Neuronal stem cell (in vitro differentiated cells): ENCODE data around the gene ACTRT3.

Experiments
- DNase-seq: peaks from one replicate; pipeline ENCODE4 v3.0.0-alpha.2; 2013; ENCODE audit warnings: low spot score
- H2AFZ ChIP-seq: one replicate; pipeline ENCODE4 v1.6.1; 2013; ENCODE audit warnings: mild to moderate bottlenecking, low read length, inconsistent platforms
- H2AK5ac ChIP-seq: 2 replicates; pipeline ENCODE4 v1.6.1; 2013; ENCODE audit warnings: low read depth, mild to moderate bottlenecking, inconsistent platforms, low read length, moderate library complexity, mixed read lengths
- H2BK120ac ChIP-seq: 2 replicates; pipeline ENCODE4 v1.6.1; 2013; ENCODE audit warnings: low read depth, mild to moderate bottlenecking, inconsistent platforms, low read length, moderate library complexity, mixed read lengths
- H2BK12ac ChIP-seq: one replicate; pipeline ENCODE4 v1.6.1; 2013; ENCODE audit warnings: low read length, inconsistent platforms
- H2BK15ac ChIP-seq: 2 replicates; pipeline ENCODE4 v1.6.1; 2013; ENCODE audit warnings: mild to moderate bottlenecking, low read length, inconsistent platforms, mixed read lengths
- H2BK5ac ChIP-seq: one replicate; pipeline ENCODE4 v1.6.1; 2013; ENCODE audit warnings: inconsistent platforms, mild to moderate bottlenecking, low read length, moderate library complexity
- H3K14ac ChIP-seq: one replicate; pipeline ENCODE4 v1.6.1; 2013; ENCODE audit warnings: low read length, inconsistent platforms
- H3K18ac ChIP-seq: 2 replicates; pipeline ENCODE4 v1.6.1; 2013; ENCODE audit warnings: low read length, inconsistent platforms
- H3K23ac ChIP-seq: 2 replicates; pipeline ENCODE4 v1.6.1; 2013; ENCODE audit warnings: low read depth, mild to moderate bottlenecking, mixed read lengths, low read length, inconsistent platforms; ENCODE audit not compliant: poor library complexity
- H3K27ac ChIP-seq: replicated peaks from 3 replicates; pipeline ENCODE4 v1.5.1; 2013; ENCODE audit warnings: low read length, inconsistent platforms
- H3K27me3 ChIP-seq, 3 experiments: 2 replicates each; pipeline ENCODE4 v1.6.1; 2013; ENCODE audit warnings: low read length in 3 of 3, mild to moderate bottlenecking in 2 of 3, inconsistent platforms in 1 of 3, low read depth in 1 of 3, mixed read lengths in 1 of 3, moderate library complexity in 1 of 3; ENCODE audit not compliant: control insufficient read depth in 3 of 3, insufficient read depth in 3 of 3
- H3K36me3 ChIP-seq, 2 donors: replicated peaks in 1 of 2; 2 replicates each; pipeline ENCODE4 v1.6.1; 2013; ENCODE audit warnings: low read length in 2 of 2; ENCODE audit not compliant: control insufficient read depth in 2 of 2, insufficient read depth in 2 of 2
- H3K4ac ChIP-seq: 2 replicates; pipeline ENCODE4 v1.6.1; 2013; ENCODE audit warnings: inconsistent platforms, mild to moderate bottlenecking, low read length, moderate library complexity
- H3K4me1 ChIP-seq, 2 donors: 1 replicate in 1 of 2; 2 replicates in 1 of 2; pipeline ENCODE4 v1.6.1; 2013; ENCODE audit warnings: low read length in 2 of 2, low read depth in 1 of 2; ENCODE audit not compliant: control insufficient read depth in 2 of 2, insufficient read depth in 1 of 2
- H3K4me2 ChIP-seq: one replicate; pipeline ENCODE4 v1.6.1; 2013; ENCODE audit warnings: mild to moderate bottlenecking, low read length, inconsistent platforms; ENCODE audit not compliant: insufficient read depth, poor library complexity, severe bottlenecking
- H3K4me3 ChIP-seq, 2 donors: 2 replicates each; pipeline ENCODE4 v1.5.1; 2013; ENCODE audit warnings: low read length in 2 of 2, mild to moderate bottlenecking in 2 of 2, inconsistent platforms in 1 of 2, moderate library complexity in 1 of 2
- H3K79me1 ChIP-seq: one replicate; pipeline ENCODE4 v1.6.1; 2013; ENCODE audit warnings: low read depth, mild to moderate bottlenecking, inconsistent platforms, low read length, moderate library complexity
- H3K9ac ChIP-seq: one replicate; pipeline ENCODE4 v1.6.1; 2013; ENCODE audit warnings: mild to moderate bottlenecking, low read depth, low read length, inconsistent platforms; ENCODE audit not compliant: poor library complexity
- H3K9me3 ChIP-seq, 2 donors: replicated peaks in 1 of 2; 2 replicates each; pipeline versions ENCODE3 to v1.6.1; 2013; ENCODE audit warnings: low read length in 2 of 2, mild to moderate bottlenecking in 2 of 2, inconsistent platforms in 1 of 2, low read depth in 1 of 2, mixed read lengths in 1 of 2, moderate library complexity in 1 of 2; ENCODE audit not compliant: control insufficient read depth in 2 of 2, insufficient read depth in 1 of 2
- H4K8ac ChIP-seq: one replicate; pipeline ENCODE4 v1.6.1; 2013; ENCODE audit warnings: low read depth, mild to moderate bottlenecking, inconsistent platforms, low read length, moderate library complexity
- H4K91ac ChIP-seq: one replicate; pipeline ENCODE4 v1.6.1; 2013; ENCODE audit warnings: low read length, low read depth, mild to moderate bottlenecking, inconsistent platforms; ENCODE audit not compliant: poor library complexity
- WGBS, 2 donors: extraction: QIAGEN DNeasy Blood & Tissue Kit; methylation state at CpG; one replicate each; pipeline ENCODE4 v1.1.7; 2013; ENCODE audit warnings: missing lambda C conversion rate in 2 of 2, mixed read lengths in 1 of 2; ENCODE audit not compliant: insufficient read length in 2 of 2, insufficient replicate concordance in 1 of 2; ENCODE audit errors: extremely low coverage in 2 of 2; 5-methylcytosine and 5-hydroxymethylcytosine counted together

The ACTRT3 gene

GRCh38 chr3:169813757-169814517, 44.6 kb upstream of the ACTRT3 start:
- Histone ChIP-seq H4K8ac (no peak overlapping the region), H3K79me1 (no peaks in the 10 kb centered on the region), H3K23ac (peak overlapping the region; percentile 30), H2BK12ac (no peak overlapping the region), H3K36me3 (no peaks in the 10 kb centered on the region), H3K14ac (peak overlapping the region; percentile 33), H3K18ac (peak overlapping the region; percentile 13), H3K4ac (no peak overlapping the region), H3K27me3 (peaks cover 0 to 2% (median 0%) of the 10 kb centered on the region in 3 experiments), H3K9ac (no peak overlapping the region), H3K4me2 (no peak overlapping the region), H3K4me1 (no peaks in the 10 kb centered on the region), H2AK5ac (peak overlapping the region; percentile 45), H3K27ac (no peak overlapping the region), H2BK120ac (no peak overlapping the region), H4K91ac (no peak overlapping the region), H2AFZ (peak overlapping the region; percentile 29), H2BK5ac (peak overlapping the region; percentile 6), H3K9me3 (peaks cover 4% of the 10 kb centered on the region in 2 donors), H2BK15ac (peak overlapping the region; percentile 59), H3K4me3 (no peak overlapping the region)
- no CpG with 5 or more reads among the region's 27 CpGs for WGBS, 2 donors
- no peak for DNase-seq

DNA sequence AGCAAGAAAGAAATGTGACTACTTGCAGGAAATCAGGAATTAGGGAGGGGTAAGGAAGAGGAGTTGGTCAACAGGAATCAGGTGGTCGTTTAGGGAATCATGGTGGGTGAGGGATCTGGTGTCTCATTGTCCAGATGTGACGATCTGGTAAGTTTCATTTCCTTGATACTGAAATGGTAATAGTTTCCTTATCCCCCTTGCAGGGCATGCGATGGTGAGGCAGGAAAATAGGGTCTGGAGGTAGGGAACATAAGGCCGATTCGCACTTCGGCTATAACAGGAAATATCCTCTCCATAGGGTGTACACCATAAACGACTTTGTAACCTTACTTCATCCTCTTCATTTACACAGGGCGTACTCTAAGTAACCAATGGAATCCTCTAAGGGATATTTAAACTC, 43.9 kb upstream of the ACTRT3 start:
- H3K27me3 ChIP-seq: no peaks in the 10 kb centered on the region
- H2BK5ac ChIP-seq: no peak overlapping the region
- H4K91ac ChIP-seq: no peak overlapping the region
- H3K36me3 ChIP-seq: no peaks in the 10 kb centered on the region
- peak overlapping the region; percentile 64 for H2AFZ ChIP-seq
- no peak overlapping the region for H2BK120ac ChIP-seq
- H2AK5ac ChIP-seq: no peak overlapping the region
- whole genome bisulfite sequencing, 2 donors: no CpG with 5 or more reads among the region's 8 CpGs
- no peak overlapping the region for H3K4me2 ChIP-seq
- H3K4me1 ChIP-seq: no peaks in the 10 kb centered on the region
- no peak overlapping the region for H4K8ac ChIP-seq
- no peaks in the 10 kb centered on the region for H3K79me1 ChIP-seq
- no peak overlapping the region for H3K4me3 ChIP-seq
- no peak for DNase-seq
- H2BK15ac ChIP-seq: no peak overlapping the region
- no peak overlapping the region for H3K23ac ChIP-seq
- no peak overlapping the region for H2BK12ac ChIP-seq
- H3K27ac ChIP-seq: no peak overlapping the region
- no peak overlapping the region for H3K18ac ChIP-seq
- H3K9me3 ChIP-seq: peaks cover 4% of the 10 kb centered on the region in 2 donors
- no peak overlapping the region for H3K14ac ChIP-seq
- no peak overlapping the region for H3K4ac ChIP-seq
- no peak overlapping the region for H3K9ac ChIP-seq

- Histone ChIP-seq H3K23ac (peak within 1 kb of the TSS; percentile 40), H3K27ac (peak within 1 kb of the TSS; percentile 69), H2BK15ac (peak within 1 kb of the TSS; percentile 54), H3K4me1 (no peaks in the 10 kb centered on the region), H3K9ac (peak within 1 kb of the TSS; percentile 81), H3K9me3 (peaks cover 4% of the 10 kb centered on the region in 2 donors), H4K8ac (no peak within 1 kb of the TSS), H3K14ac (peak within 1 kb of the TSS; percentile 41), H3K4me3 (peak within 1 kb of the TSS; percentile 4 to 79), H3K4ac (peak within 1 kb of the TSS; percentile 61), H3K36me3 (no peaks in the 10 kb centered on the region), H2BK12ac (no peak within 1 kb of the TSS), H2BK5ac (peak within 1 kb of the TSS; percentile 30), H4K91ac (peak within 1 kb of the TSS; percentile 67), H3K4me2 (peak within 1 kb of the TSS; percentile 66), H2BK120ac (peak within 1 kb of the TSS; percentile 42), H2AFZ (peak within 1 kb of the TSS; percentile 64), H3K18ac (peak within 1 kb of the TSS; percentile 91), H3K27me3 (no peaks in the 10 kb centered on the region), H2AK5ac (peak within 1 kb of the TSS; percentile 84), H3K79me1 (no peaks in the 10 kb centered on the region)
- DNase-seq: peak; percentile 53
- no CpG with 5 or more reads among the region's 56 CpGs for WGBS, 2 donors
Measured at GRCh38 chr3:169812332-169813235, 43.2 kb upstream of the ACTRT3 start, which contains the start of the genes LRRC34 and LRRIQ4. Gene LRRC34 (minus strand): TSS chr3:169812904. CDS start chr3:169812548, 356 bp downstream. Gene LRRIQ4 (plus strand): TSS chr3:169812870. CDS start chr3:169821922, 9,052 bp downstream.
